GM12891 (cell line): ENCODE data around the gene PALMD.

ENCODE experiments used
- POLR2A ChIP-seq: IDR thresholded peaks from 2 replicates; pipeline ENCODE4 v1.6.1; 2011; ENCODE audit warnings: low read depth, low read length, control low read depth
- POLR2AphosphoS5 ChIP-seq: IDR thresholded peaks from 2 replicates; pipeline ENCODE4 v1.6.1; 2011; ENCODE audit warnings: low read depth, low read length, control low read depth

- TF ChIP-seq POLR2A: no peak
- TF ChIP-seq POLR2AphosphoS5: no peak
These were observed 9.2 kb upstream of the PALMD start for GRCh38 chr1:99636647-99637175.
